Panc1 (cell line): Measurements from ENCODE around the gene CLCN2. TPM values are rescaled to one million over a fixed set of nuclear protein-coding genes. Genes with fewer than 3 reads are reported as not detected.
A peak's percentile ranks its signal among the peaks of the same experiment; 100 is the strongest.

Experiments used
- ATAC-seq: fragments of 200-7000 bp; cut with Tn5 transposase; 2 replicates; pipeline ENCODE4 v1.9.1; 2020; ENCODE audit warnings: mild to moderate bottlenecking, moderate library complexity
- BruUV-seq: library from RNA; stranded (reverse); fragments of 400-500 nt; replicated peaks from 2 replicates; lab custom pipeline; 2021; lab: Mats Ljungman, UMichigan
- CTCF ChIA-PET: fragments of 300-600 bp; sonication (Branson Sonifier 250); formaldehyde crosslinking; loops from one replicate; lab custom pipeline; 2022; ENCODE audit warnings: antibody characterized with exemption; lab: Charles Lee
- POLR2A ChIA-PET: fragments of 300-600 bp; sonication (Branson Sonifier 250); formaldehyde crosslinking; loops from one replicate; lab custom pipeline; 2022; ENCODE audit warnings: antibody characterized with exemption; lab: Charles Lee
- DNase-seq: peaks from one replicate; pipeline ENCODE4 v3.0.0-alpha.2; 2010; ENCODE audit warnings: low read depth, low spot score
- H3K27ac ChIP-seq: 2 replicates; pipeline ENCODE4 v1.5.1; 2011; ENCODE audit warnings: mild to moderate bottlenecking, low read length, inconsistent platforms
- H3K27me3 ChIP-seq: fragments of 200-500 bp; sonication (Bioruptor generic); 2 replicates; pipeline ENCODE4 v1.6.0; 2014; ENCODE audit warnings: low read length, inconsistent platforms; ENCODE audit not compliant: control insufficient read depth, insufficient read depth
- H3K36me3 ChIP-seq: fragments of 200-500 bp; sonication (Bioruptor generic); 2 replicates; pipeline ENCODE4 v1.5.1; 2014; ENCODE audit warnings: inconsistent platforms, mild to moderate bottlenecking, low read length, moderate library complexity; ENCODE audit not compliant: control insufficient read depth, insufficient read depth
- H3K4me1 ChIP-seq: 2 replicates; pipeline ENCODE4 v1.5.1; 2011; ENCODE audit warnings: inconsistent platforms, mild to moderate bottlenecking, low read length, moderate library complexity; ENCODE audit not compliant: control insufficient read depth, insufficient read depth
- H3K4me3 ChIP-seq, 2 experiments: 2 replicates each; pipeline ENCODE4 v1.5.1; 2011 to 2012; ENCODE audit warnings: low read depth in 2 of 2, low read length in 2 of 2, mild to moderate bottlenecking in 2 of 2, inconsistent platforms in 1 of 2, moderate library complexity in 1 of 2
- H3K9me3 ChIP-seq: fragments of 200-500 bp; sonication (Bioruptor generic); 2 replicates; pipeline ENCODE4 v1.5.1; 2014; ENCODE audit warnings: low read depth, mild to moderate bottlenecking, inconsistent platforms, low read length, moderate library complexity; ENCODE audit not compliant: control insufficient read depth, insufficient read depth
- CTCF ChIP-seq: fragments of 450-650 bp; IDR thresholded peaks from 2 replicates; pipeline ENCODE4 v1.5.1; 2017; ENCODE audit warnings: mild to moderate bottlenecking
- POLR2AphosphoS5 ChIP-seq: IDR thresholded peaks from 2 replicates; pipeline ENCODE4 v1.6.1; 2012; ENCODE audit warnings: mild to moderate bottlenecking, low read depth, low read length, moderate library complexity
- REST ChIP-seq, 2 experiments: IDR thresholded peaks; 2 replicates each; pipeline ENCODE4 v1.6.1; 2011 to 2012; ENCODE audit warnings: low read depth in 2 of 2, control low read depth in 1 of 2, low read length in 1 of 2, mild to moderate bottlenecking in 1 of 2, moderate library complexity in 1 of 2; ENCODE audit not compliant: insufficient read depth in 1 of 2
- SIN3A ChIP-seq: IDR thresholded peaks from 2 replicates; pipeline ENCODE4 v1.6.1; 2012; ENCODE audit warnings: low read depth, mild to moderate bottlenecking, low read length, moderate library complexity, borderline replicate concordance; ENCODE audit not compliant: insufficient read depth
- TCF7L2 ChIP-seq: IDR thresholded peaks from 2 replicates; pipeline ENCODE4 v1.6.1; 2011; ENCODE audit warnings: mild to moderate bottlenecking, low read depth, low read length, inconsistent platforms
- in situ Hi-C: cut with HindIII; loops from 2 replicates; pipeline ENCODE4 v1.10.0; 2016; ENCODE audit warnings: low sequenced_read_pairs, low pct_unique_long_range_greater_than_20kb
- intact Hi-C: fragments of 100-400 bp; cut with micrococcal nuclease; formaldehyde crosslinking; loops from one replicate; pipeline ENCODE4 v1.10.0; 2022; ENCODE audit not compliant: unreplicated experiment
- total RNA-seq: library from RNA; stranded (reverse); gene quantifications from one replicate; pipeline ENCODE4 v1.2.1, GENCODE V29; 2021; ENCODE audit not compliant: unreplicated experiment

Gene CLCN2
- total RNA-seq, 1 experiment from 2014 or later, result 22.5 TPM

- H3K27ac ChIP-seq, result no peak overlapping the region
- H3K4me1 ChIP-seq, result peaks cover 6% of the 10 kb centered on the region; the same call in 1 of the 2 replicates
- no peaks in the 10 kb centered on the region; the same call in 1 of the 2 replicates for H3K36me3 ChIP-seq
- H3K27me3 ChIP-seq, result no peaks in the 10 kb centered on the region
- DNase-seq (no peak), ATAC-seq (no peak)
- no peaks in the 10 kb centered on the region for H3K9me3 ChIP-seq
- CTCF ChIA-PET, result no interaction called here
- POLR2A ChIA-PET, result no interaction called here
- no TSS peak for BruUV-seq
- in situ Hi-C loops, result no loop called here
- no peak for TF ChIP-seq SIN3A
- no peak for TF ChIP-seq REST (IDR thresholded peaks at IDR 0.05; ENCODE audit: insufficient read depth in 1 of 2, low read depth in 2 of 2, low read length in 1 of 2)
- no peak for TF ChIP-seq CTCF
- 0 out of 2 replicates have a peak, but pooled peaks have one; percentile 3 for TF ChIP-seq POLR2AphosphoS5
- TF ChIP-seq TCF7L2, result no peak
- H3K4me3 ChIP-seq, result no peak overlapping the region
- intact Hi-C loops, result no loop called here
Observed at GRCh38 chr3:184346480-184347190, 14.8 kb downstream of the CLCN2 start.

- H3K27me3 ChIP-seq, result no peaks in the 10 kb centered on the region
- ATAC-seq (peak; percentile 90), DNase-seq (no peak)
- BruUV-seq, result no TSS peak
- no peak for TF ChIP-seq REST (IDR thresholded peaks at IDR 0.05; ENCODE audit: insufficient read depth in 1 of 2, low read depth in 2 of 2, low read length in 1 of 2)
- no peak for TF ChIP-seq TCF7L2
- TF ChIP-seq SIN3A, result no peak
- no peak; the same call in 1 of the 2 replicates for TF ChIP-seq POLR2AphosphoS5
- no peak for TF ChIP-seq CTCF
- in situ Hi-C loops, result no loop called here
- no peaks in the 10 kb centered on the region for H3K9me3 ChIP-seq
- ChIA-PET POLR2A (no interaction called here), CTCF (interaction anchor here (0.7 to 1.0 kb wide), 3 partner anchors 8 to 18 kb away, joined by 3 to 4 read pairs (median 4); no protein-coding TSS in a partner anchor)
- no peak overlapping the region for H3K4me3 ChIP-seq
- H3K36me3 ChIP-seq, result no peaks in the 10 kb centered on the region; the same call in 1 of the 2 replicates
- intact Hi-C loops, result no loop called here
- peak overlapping the region; percentile 15; the same call in 1 of the 2 replicates for H3K27ac ChIP-seq
- peaks cover 6% of the 10 kb centered on the region; the same call in 1 of the 2 replicates for H3K4me1 ChIP-seq
Observed at GRCh38 chr3:184345317-184346144, 15.9 kb downstream of the CLCN2 start.
